ENCODE results near the gene MYLK. TPM values are rescaled to one million over a fixed set of nuclear protein-coding genes. Genes with fewer than 3 reads are reported as not detected.

MYLK gene
- total RNA-seq, 1 donor from 2014 or later, result 57.8 TPM

DNA sequence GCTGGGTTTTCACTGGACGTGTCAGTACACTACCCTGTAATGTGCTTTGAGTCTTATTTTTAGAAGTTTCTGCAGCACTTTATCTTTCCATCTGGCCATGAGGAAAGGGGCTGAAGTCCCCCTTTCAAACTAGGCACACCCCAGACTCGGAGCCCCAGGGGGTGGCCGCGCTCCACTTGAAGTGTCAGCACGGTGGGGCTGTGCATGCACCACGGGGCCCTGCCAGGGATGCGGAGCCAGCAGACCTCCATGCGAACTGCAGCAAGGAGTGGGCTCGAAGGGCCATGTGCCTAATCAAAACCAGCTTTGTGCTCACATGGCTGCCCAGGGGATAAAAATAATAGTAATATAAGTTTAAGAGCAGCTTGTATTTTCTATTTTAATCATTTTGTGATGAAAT lies 198.4 kb downstream of the MYLK start:
- no peak for DNase-seq (ENCODE audit: extremely low read depth, low read depth, low spot score)

DNA sequence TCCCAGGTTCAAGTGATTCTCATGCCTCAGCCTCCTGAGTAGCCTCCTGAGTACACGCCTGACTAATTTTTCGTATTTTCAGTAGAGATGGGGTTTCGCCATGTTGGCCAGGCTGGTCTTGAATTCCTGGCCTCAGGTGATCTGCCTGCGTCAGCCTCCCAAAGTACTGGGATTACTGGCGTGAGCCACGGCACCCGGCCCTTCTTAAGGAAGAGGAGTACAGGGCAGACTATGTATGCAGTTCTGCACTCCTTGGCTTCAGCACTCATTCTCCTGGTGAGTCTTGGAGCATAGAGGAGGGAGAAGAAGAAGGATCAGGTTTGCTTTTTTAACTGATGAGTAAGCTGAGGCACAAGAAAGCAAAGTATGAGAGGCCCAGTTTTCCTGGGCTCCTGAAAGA lies 199.5 kb downstream of the MYLK start:
- no peak for DNase-seq (ENCODE audit: extremely low read depth, low read depth, low spot score)

DNA sequence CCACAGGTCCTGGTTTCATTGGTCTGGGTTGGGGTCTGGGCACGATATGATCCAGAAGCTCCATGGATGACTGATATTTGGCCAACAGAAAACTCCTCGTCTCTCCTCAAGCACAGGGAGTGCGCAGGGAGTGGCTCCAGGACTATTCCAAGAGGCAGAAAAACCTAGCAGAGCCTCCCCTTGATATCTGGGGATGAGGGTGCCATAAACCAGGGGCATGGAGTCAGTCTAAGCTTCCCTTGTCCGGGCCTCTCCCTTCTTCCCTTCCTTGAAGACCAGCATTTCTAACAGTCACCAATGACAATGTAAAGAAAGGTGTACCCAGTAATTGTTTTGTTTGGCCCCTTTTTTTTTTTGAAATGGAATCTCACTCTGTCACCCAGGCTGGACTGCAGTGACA lies 199.9 kb downstream of the MYLK start:
- no peak for DNase-seq (ENCODE audit: extremely low read depth, low read depth, low spot score)

DNA sequence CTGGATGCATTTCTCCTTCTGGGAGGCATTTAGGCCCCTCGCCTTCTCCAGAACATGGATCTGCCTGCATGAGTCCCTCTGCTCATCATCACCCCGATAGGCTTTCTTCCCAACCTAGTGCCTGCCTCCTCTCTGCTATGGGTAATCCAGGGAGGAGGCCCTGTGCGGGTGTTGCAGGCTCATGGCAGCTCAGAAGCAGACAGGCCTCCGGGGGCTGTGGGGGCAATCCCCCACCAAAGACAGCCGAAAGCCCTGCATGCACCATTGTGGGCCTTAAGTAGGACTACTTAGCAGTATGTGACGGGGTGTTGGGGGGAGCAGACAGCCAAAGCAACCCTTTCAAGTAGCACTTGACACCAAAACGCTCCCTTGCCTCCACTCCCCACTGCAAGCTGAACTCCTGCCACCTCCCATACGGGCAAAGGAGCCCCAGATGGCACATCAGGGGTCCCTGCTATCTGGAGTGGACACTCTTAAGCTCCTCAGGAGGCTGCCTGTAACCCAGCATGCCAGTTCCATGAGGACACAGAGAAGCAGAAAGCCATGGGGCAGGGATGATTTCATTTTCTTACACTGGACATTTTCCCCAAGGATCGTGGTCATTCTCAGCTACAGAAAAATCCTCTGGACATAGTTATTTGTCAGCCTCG lies 200.5 kb downstream of the MYLK start:
- DNase-seq (ENCODE audit: extremely low read depth, low read depth, low spot score), result no peak

- DNase-seq (ENCODE audit: extremely low read depth, low read depth, low spot score), result no peak
Measured at GRCh38 chr3:123682781-123683504, 201.2 kb downstream of the MYLK start.

DNA sequence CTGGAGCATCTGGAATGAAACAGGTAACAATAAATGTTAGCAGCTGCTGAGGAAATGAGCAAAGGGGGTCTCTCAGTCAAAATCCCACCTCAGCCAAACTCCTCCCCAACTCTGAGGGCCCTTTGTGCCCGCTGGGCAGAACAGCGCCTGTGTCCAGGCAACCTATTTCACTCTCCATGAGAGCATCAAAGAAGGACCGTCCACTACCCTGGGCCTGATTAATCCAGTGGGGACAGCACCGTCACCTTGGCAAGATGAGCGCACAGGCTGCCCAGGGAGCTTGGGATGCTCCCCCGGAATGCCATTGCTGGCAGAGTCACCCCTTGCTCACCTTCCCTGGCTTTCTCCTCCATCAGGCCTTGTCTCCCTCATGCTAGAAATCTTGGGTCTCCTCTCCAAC lies 201.8 kb downstream of the MYLK start:
- no peak for DNase-seq (ENCODE audit: extremely low read depth, low read depth, low spot score)

- DNase-seq (ENCODE audit: extremely low read depth, low read depth, low spot score), result no peak
Measured at GRCh38 chr3:123679712-123680386, 204.3 kb downstream of the MYLK start.

DNA sequence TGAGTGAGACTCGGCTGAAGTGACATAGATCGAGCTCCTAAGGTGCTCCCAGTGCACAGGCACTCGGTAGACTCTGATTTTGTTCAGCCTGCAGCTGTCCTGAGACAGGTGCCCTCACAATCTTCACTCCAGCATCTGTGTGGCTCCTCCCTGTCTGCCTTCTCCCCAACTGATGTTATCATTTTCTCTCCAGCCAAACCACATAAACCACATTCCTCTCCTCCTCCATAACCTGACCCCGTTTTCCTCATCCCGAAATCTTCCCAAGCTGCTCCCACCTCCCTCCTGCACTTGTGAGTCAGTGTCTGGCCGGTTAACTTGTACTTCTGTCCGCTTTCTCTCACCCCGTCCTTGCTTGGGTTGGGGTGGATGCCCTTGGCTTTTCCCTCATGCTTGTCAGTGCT lies 206.0 kb downstream of the MYLK start:
- DNase-seq (ENCODE audit: extremely low read depth, low read depth, low spot score), result no peak

DNA sequence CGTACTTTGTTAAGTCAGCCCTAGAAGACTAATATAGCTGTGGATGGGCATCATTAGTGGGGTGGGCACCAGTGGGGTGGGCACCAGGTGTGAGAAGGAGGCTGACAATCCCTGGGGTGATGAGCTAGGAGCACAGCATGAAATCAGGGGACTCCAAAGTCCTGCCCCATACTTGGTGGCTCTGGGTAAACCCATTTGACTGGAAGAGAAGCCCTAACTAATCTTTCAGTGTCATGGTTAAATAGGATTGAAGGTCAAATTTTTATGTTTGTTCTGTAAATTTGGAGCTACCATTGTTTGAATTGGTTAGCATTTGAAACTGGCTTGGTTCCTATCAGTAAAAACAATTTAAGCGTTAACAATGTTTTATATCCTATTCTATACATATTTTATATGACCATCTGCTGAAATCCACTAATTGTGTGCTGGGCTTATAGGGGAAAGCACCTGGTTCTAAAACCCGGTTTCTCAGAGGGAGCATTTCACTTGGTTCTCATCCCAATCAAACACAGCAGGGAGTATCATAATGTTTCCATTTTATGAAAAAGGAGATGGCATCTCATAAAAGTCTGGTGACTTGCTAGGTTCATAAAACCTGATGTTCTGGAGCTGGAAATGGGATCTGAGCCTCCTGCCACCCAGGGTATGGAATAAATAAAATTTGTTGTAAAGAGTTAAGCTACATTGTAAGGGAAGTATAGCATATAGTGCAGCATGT lies 211.5 kb downstream of the MYLK start:
- no peak for DNase-seq (ENCODE audit: extremely low read depth, low read depth, low spot score)

DNA sequence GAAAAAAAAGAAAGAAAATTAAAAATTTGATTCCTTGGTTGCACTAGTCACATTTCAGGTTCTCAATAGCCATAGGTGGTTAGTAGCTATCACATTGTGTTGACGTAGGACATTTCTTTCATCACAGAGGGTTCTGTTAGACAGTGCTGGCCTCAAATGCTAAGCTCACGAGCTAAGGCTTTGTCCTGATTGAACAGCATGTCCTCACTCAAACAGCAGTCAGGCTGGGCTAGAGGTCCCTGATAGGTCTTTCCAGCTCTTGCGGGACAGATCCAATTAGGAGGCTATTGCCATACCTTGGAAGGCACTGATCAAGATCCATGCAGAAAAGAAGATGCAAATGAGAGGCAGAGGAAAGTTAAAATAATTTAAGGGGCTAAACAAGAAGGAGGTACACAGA lies 213.4 kb downstream of the MYLK start:
- no peak for DNase-seq (ENCODE audit: extremely low read depth, low read depth, low spot score)

DNA sequence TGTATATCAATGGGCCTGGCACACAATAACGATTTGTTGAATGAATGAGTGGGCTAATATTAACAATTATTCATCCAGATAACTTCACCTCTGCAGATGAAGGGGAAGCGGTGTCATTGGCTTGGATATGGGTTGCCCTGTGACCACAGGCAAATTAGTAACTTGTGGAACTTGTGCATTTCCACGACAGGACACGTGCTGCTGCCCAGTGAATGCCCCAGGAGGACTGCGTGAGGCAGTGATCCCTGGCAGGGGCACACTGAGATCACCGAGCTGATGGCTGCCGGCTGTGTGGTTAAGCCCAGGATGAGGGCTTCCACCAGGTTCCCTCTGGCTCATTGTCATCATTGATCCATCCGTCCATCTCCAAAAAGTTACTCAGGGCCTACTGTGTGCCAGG lies 215.2 kb downstream of the MYLK start:
- DNase-seq (ENCODE audit: extremely low read depth, low read depth, low spot score), result no peak

DNA sequence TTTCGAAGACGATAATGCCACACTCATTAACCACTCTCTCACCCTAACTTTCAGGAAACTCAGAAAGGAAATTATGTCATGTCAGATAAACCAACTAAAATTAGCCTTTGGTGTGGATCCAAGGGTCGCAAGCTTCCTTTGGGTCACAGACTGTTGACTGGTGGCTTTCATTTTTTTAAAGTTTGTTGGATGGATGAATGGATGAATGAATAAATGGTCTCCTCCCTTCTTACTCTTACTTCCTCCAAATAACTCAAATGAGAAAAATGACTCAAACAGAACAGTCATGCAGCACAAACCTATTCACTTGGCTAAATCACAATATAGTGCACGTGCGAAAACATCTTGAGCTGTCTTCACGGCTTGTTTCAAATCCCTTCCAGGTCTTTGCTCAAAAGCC lies 216.3 kb downstream of the MYLK start:
- no peak for DNase-seq (ENCODE audit: extremely low read depth, low read depth, low spot score)

DNA sequence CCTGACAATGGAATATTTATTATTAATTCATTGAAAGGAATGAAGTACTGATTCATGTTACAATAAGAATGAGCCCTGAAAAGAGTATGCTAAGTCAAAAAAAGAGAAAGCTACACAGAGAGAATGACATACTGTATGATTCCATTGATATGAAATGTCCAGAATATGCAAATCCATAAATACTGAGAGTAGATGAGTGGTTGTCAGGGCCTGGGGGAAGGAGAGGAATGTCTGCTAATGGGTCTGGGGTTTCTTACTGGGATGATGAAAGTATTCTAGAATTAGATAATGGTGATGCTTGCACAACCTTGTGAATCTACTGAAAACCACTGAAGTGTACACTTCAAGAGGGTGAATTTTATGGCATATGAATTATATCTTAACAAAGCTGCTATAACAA lies 219.4 kb downstream of the MYLK start:
- DNase-seq (ENCODE audit: extremely low read depth, low read depth, low spot score), result no peak

DNA sequence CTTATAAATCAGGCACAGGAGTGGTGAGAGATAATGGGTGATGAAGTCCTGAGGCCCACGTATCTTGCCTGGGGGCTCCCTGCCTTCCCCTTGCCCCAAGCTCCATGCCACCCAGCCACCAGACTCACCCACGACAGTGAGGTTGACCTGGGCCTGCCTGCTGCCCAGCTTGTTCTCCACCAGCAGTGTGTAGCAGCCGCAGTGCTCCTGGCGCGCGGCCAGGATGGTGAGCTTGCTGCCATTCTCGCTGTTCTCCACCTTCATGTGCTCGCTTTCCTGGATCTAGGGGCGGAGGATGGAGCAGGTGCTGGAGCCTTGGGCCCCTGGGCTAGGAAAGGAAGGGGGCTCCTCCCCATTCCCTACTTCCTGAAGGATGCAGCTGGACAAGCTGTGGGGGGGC lies 220.2 kb downstream of the MYLK start:
- DNase-seq (ENCODE audit: extremely low read depth, low read depth, low spot score), result no peak

GRCh38 chr3:123661973-123662372 lies 222.2 kb downstream of the MYLK start:
- no peak for DNase-seq (ENCODE audit: extremely low read depth, low read depth, low spot score)

GRCh38 chr3:123660900-123661299 lies 223.2 kb downstream of the MYLK start:
- no peak for DNase-seq (ENCODE audit: extremely low read depth, low read depth, low spot score)

DNA sequence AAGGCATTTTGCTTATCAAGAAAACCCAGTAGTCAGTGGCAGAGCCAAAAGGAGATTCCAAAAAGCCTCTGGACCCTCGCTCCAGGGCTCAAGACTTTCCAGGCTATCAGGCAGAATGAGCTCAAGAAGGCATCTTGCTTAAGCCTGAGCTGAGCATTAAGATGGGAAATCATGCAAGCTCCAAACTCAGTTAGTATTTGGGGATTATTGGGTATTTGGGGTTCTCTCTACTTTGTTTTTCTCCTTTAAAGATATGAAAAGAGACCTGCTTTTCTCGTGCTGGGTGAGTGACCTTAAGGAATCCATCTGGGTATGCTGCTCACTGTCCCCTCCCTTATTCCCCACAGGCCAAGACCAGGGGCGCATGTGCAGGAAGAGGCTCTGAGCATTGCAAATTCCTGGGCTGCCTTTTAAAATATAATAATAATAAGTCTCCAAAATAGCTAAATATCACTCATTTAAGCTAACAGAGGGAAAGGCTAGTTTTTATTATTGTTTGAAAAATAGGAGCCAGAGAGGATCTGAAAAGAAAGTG lies 223.9 kb downstream of the MYLK start:
- no peak for DNase-seq (ENCODE audit: extremely low read depth, low read depth, low spot score)

DNA sequence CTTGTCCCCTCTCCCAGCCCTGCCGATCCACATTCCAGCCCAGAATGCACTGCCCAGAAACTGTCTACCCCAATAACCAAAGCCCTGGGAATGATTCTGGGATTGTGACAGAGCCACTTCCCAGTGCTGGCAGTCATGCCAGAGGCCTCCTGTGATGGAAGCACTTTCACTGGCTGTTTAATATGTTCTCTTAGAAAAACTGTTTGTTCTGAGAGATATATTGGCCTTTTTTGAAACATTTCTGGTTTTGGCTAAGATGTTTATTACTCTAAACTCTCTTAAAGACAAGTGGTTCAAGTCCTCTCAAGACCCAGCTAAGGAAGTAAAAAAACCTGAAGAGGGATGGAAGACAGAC lies 225.3 kb downstream of the MYLK start:
- DNase-seq (ENCODE audit: extremely low read depth, low read depth, low spot score), result no peak

GRCh38 chr3:123658118-123658851 lies 225.8 kb downstream of the MYLK start:
- DNase-seq (ENCODE audit: extremely low read depth, low read depth, low spot score), result no peak

- no peak for DNase-seq (ENCODE audit: extremely low read depth, low read depth, low spot score)
Measured at GRCh38 chr3:123657568-123657967, 226.6 kb downstream of the MYLK start.

DNA sequence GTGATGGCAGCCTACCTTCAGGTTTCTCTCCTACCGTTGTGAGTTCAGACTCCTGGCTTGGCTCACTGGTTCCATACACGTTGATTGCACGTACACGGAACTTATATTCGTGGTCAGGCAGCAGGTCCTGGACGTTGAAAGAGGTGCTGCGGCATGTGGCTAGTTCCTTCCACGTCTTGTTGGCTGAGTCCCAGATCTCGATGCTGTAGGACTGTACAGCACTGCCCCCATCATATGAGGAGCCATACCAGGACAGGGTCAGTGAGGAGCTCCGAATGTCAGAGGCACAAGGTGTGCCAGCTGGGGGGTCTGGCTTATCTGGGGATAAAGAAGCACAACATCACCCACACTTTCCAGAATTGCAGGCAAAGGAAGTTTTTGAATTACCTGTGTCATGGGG lies 227.0 kb downstream of the MYLK start:
- DNase-seq (ENCODE audit: extremely low read depth, low read depth, low spot score), result no peak
